GDM1 (cell line): ENCODE results near the gene GINS2.

ENCODE experiments used
- DNase-seq: peaks from one replicate; lab custom pipeline; 2025; lab: John Stamatoyannopoulos, UW

The GINS2 gene

DNA sequence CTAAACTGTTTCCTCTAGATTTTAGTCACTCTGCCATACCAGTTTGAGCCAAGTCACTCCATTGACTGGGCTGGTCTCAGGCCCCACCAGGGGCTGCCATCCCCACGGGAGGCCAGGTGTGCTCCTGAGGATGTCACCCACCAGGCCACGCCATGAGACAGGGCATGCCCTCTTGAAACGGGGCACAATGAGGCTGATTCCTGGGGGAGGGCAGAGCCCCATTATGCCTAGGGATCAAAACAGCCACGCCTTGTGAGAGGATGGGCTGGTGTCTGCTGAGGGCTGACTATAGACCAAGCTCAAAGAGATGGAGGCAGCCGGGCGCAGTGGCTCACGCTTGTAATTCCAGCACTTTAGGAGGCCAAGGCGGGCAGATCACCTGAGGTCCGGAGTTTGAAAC is 21.5 kb downstream of the GINS2 start:
- DNase-seq, result no peak

DNA sequence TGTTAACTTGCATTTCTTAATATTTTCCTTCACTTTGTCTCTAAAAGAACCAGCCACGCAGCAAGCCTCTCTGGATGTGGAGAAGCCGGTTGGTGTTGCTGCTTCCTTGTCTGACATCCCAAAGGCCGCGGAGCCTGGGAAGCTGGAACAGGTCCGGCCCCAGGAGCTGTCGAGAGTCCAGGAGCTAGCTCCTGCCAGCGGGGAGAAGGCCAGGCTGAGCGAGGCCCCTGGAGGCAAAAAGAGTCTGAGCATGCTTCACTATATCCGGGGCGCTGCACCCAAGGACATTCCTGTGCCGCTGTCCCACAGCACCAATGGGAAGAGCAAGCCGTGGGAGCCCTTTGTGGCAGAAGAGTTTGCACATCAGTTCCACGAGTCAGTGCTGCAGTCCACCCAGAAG is 22.8 kb downstream of the GINS2 start:
- DNase-seq, result no peak

DNA sequence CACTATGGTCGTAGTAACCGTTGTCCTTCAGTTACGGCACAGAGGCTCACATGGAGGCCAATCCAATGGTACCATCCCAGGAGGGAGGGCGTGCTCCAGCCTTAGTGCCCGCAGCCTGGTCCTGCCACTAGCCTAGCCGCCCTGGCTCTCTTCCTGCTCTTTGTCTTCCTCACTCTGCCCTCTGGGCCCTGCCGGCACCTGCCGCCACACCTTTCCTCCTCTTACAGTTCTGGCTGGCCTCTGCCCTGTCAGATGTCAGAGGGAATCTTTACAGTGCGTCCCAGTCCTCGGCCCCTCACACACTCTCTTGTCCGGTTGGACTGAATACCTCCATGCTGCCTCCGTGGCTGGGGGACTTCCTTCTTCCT is 23.4 kb downstream of the GINS2 start:
- DNase-seq, result no peak

DNA sequence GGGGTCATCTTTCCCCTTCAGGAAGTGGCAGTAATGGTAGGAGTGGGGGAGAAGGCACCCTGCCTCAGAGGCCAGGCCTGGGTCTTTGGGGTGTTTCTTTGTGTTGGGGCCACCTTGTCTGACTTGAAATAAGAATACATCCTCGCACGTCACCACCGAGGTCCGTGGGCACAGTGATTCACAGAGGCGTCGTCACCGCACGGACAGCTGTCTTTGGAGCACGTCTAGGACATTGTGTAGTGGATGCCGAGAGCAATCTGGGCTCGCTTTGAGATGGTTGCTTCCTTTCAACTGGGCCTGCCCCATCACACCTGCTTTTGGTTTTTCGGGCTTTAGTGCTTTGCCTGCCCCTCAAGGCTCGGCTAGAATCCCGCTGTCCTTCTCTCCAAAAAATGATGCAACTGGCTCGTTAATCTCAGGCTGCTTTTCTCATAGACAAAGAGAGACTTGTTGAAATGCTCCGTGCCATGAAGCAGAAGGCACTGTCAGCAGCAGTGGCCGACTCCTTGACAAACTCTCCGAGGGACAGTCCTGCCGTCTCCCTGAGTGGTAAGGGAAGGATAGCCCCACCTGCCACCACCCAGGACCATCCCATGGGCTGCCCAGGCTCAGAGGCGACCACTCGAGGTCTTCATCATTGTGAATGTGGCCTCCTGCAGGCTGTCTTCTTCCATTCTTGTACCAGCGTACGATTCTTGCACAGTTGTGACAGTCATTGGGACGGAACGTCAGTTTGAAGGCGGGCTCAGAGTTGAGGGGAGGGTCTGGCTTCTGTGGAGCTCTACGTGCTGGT is 24.0 kb downstream of the GINS2 start:
- no peak for DNase-seq

DNA sequence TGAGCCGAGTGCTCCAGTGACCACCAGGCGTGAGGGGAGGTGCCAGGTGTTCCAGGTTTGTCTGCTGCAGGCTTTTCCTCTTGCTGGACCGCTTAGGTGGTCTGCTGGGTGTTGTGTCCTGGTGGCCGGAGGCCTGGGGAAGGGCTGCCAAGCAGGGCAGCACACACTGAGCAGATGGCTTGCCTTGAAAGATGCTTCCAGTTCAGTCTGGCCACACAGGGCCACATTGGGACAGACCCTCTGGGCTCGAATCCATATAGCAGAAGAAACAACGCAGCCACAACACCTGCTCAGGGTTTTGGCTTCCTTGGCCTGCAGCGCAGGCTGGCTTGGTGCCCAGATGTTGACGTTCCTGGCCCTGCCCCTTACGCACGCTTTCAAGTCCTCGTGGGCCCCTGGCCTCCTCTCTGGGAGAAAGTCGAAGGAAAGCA is 24.8 kb downstream of the GINS2 start:
- DNase-seq, result no peak

DNA sequence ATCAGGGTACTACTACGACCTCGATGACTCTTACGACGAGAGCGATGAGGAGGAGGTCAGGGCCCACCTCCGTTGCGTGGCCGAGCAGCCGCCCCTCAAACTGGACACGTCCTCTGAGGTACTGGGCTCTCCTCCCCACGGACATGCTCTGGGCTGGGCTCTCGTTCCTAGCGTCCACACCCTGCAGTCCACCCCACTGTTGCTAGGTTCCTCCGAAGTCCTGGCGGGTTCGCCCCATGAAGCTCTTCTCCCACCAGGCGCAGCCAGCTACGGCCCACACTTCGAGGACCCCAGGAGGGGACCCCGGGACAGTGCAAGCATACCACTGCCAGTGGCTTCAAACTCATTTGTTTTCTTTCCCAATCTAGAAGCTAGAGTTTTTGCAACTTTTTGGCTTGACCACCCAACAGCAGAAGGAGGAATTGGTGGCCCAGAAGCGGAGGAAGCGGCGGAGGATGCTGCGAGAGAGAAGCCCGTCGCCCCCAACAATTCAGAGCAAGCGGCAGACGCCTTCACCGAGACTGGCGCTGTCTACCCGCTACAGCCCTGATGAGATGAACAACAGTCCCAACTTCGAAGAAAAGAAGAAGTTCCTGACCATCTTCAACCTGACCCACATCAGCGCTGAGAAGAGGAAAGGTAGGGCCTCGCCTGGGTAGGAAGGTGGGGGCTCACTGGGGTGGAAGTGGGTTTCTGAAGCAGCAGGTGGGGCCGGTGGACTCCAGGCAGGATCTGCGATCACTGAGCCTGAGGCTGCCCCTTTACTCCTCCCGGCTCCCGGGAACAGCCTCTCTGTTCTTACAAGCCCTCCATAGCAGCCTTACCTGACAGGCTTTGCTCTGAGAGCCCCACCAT is 25.6 kb downstream of the GINS2 start:
- no peak for DNase-seq

DNA sequence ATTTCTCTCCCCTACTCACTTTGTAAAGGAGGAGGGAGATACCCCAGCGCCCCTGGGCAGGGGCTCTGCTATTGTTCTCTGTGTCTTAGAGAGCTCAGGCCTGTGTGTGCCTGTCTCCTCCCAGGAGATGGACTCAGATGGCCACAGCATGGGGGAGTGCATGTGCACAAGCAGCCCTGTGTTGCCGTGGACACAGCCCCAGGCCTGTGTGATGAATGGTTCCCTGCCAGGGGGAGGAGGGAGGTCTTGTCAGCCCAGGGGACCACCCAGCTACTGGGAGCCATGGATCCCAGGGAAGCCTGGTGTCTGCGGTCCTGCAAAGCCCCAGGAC is 26.3 kb downstream of the GINS2 start:
- DNase-seq, result no peak

DNA sequence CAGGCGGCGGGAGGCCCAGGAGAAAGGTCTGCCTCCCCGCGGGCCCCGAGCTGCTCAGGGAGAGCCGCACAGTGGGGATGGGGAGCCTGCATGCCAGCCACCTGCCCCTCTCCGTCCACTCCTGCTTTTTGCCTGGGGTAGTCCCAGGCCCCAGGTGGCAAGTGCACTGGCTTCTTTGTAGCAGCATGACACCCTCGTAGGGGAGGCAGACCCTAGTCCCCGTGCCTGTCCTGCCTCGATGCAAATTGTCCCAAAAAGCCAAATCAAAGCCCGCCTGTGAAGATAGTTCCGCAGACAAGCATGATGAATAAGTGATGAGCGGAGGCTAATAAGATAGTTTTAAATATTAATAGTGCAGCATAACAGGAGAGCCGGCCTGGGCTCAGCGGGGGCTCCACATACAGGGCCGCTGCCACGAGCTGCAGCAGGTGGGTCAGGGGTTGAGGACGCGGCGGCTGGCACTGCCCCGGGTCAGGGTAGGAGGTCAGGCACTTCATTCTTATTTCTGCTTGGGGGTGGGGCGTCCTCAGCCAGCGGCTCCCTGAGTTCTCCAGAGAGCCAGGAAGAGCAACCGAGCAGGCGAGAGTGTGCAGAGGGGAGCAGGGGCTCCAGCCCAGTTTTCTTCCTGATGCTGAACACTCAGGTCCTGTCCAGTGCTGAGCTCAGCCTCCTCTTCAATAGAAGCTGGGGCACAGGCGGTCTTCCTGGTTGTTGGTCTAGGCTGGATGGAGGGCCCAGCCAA is 26.8 kb downstream of the GINS2 start:
- no peak for DNase-seq

DNA sequence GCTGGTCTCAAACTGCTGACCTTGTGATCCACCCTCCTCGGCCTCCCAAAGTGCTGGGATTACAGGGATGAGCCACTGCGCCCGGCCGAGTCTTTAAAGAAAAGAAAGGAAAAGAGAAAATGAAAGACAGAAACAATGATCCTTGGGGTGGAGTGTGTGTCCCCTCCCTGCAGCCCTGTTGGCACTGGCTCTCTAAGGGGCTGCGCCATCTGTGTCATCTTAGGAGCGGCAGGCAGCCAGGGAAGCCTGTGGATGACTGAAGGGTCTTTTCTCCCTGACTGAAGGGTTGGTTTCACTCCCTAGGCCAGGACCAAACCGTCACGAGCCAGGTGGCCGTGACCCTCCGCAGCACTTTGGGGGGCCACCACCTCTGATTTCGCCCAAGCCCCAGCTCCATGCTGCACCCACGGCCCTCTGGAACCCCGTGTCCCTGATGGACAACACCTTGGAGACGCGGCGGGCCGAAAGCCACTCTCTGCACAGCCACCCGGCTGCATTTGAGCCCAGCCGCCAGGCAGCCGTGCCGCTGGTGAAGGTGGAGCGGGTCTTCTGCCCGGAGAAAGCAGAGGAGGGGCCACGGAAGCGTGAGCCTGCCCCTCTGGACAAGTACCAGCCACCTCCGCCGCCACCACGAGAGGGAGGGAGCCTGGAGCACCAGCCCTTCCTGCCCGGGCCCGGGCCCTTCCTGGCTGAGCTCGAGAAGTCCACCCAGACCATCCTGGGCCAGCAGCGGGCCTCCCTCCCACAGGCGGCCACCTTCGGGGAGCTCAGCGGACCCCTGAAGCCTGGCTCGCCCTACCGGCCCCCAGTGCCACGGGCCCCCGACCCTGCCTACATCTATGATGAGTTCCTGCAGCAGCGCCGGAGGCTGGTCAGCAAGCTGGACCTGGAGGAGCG is 27.7 kb downstream of the GINS2 start:
- no peak for DNase-seq

DNA sequence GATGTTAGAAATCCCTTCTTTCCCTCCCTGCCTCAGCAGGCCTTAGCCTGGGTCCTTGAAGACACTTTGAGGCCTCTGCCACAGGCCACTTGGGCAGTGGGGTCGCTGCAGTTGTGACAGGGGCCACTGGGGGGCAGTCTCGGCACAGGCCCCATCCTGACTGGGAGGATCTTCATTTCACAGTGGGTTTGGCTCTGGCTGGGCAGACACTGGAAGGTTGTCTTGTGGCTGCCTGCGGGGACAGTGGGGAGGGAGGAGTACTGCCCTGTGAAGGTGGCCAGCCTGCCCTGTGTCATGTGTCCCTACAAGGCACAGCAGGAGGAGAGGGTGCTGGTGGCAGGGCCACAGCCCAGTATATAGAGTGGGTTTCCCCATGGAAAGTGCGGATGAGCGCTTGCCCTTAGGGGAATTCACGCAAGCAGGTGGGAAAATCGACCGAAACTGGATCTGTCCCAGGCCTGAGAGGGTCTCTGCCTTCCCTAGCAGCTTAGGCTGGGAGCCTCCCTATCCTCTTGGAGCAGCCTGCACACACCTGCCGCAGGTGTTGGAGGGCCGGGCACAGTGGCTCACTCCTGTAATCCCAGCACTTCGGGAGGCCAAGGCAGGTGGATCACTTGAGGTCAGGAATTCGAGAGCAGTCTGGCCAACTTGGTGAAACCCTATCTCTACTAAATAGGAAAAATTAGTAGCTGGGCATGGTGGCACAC is 28.8 kb downstream of the GINS2 start:
- no peak for DNase-seq

DNA sequence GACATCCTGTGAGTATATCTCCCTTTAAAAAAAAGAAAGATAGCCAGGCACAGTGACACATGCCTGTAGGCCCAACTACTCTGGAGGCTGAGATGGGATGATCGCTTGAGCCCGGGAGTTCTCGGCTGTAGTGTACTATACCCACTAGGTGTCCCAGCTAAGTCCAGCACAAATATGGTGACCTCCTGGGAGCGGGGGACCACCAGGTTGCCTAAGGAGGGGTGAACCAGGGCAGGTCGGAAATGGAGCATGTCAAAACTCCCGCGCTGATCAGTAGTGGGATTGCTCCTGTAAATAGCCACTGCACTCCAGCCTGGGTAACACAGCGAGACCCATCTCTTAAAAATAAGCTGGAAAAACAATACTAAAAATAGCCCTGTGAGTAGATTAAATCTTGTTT is 29.4 kb downstream of the GINS2 start:
- DNase-seq, result no peak

DNA sequence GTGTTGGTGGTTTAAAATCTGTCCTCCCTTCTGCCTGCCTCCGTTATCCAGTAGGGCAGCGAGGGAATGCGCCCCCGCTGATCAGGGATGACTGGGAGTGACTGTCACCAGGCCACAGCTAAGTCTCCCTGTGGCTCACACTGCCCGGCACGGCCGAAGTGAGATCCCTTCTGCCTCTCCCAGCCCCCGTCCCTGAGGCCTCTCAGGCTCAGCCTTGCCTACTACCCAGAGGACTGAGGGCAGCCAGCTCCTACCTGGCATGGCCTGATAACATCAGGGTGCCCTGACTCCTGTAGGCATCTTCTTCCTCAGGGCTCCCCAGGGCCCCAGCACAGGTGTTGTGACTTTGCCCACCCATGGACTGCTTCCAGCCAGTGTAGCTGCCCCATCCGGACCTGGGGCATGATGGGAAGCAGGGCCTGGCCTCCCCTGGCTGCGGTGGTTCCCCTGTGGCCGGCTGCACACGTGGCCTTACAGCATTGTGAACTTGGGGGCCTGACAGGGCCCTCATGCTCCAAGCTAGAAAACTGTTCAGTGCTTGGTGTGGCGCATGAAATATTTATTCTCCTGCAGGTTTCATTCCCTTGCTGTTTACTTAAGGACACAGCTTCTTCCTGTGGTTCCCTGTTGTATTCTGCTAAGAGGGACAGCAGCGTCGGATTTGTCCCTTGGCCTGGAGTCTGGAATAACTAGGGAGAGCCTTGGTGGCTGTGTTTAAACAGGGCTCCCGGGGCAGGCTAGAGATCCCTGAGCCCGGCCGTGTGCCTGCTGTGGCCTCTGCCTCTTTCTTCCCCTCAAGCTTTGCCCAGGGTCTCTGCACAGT is 30.0 kb downstream of the GINS2 start:
- DNase-seq, result no peak

DNA sequence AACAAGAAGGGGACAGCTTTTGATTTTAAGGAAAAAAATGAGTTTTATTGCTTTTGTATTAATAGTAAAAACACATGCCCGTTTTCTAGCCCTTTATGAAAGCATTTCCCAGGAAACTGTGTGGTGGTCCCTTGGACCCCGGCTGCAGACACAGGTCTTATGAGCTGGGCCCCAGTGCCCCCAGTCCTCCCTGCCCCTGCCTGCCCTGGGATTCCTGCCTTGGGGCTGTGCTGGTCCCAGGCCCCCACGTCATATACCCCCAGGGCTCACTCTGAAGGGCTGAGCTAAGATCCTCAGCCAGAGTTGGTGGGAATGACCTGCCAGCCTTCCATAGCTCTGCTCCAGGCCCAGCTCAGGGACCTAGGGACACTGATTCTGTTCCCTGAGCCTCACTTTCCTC is 30.8 kb downstream of the GINS2 start:
- no peak for DNase-seq

DNA sequence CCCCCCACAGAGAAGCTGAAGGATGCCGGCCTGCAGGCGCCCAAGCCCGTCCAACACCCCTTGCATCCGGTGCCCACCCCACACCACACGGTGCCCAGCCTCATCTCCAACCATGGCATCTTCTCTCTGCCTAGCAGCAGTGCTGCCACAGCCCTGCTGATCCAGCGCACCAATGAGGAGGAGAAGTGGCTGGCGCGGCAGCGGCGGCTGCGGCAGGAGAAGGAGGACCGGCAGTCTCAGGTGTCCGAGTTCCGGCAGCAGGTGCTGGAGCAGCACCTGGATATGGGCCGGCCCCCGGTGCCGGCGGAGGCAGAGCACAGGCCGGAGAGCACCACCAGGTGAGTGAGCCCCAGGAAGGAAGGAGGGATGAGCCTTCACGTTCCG is 31.5 kb downstream of the GINS2 start:
- DNase-seq, result no peak

DNA sequence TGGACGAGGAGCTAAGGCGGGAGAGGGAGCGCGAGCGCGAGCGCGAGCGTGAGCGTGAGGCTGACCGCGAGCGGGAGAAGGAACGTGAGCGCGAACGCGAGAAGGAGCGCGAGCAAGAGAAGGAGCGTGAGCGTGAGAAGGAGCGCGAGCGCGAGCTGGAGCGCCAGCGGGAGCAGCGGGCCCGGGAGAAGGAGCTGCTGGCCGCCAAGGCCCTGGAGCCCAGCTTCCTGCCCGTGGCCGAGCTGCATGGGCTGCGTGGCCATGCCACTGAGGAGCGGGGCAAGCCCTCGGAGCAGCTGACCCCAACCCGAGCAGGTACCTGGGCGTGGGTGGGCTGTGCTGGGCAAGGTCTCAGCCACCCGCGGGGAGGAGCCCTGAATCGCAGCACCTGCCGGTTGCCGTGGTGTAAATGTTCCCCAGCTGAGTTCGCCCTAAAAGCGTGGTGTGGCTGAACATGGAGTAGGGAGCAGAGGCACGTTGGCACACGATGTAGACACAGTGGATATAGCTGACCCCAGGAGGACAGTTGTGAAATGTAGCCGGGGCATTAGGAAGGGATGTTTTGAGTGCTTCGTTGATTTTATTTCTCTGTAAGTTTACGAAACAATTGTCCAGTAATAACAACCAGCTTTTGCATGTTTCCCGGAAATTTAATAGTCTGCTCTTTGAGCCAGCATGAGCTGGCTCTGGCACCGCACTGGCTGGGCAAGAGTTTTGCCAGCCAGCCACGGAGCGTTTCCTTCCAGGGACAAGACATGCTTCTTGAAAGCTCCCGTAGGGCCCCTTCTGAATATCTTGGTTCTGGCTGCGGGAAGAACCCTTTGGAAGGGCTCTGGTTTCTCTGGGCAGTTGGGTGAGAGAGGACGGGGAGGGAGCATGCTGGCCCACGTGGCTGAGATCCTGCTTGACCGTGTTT is 32.1 kb downstream of the GINS2 start:
- no peak for DNase-seq

DNA sequence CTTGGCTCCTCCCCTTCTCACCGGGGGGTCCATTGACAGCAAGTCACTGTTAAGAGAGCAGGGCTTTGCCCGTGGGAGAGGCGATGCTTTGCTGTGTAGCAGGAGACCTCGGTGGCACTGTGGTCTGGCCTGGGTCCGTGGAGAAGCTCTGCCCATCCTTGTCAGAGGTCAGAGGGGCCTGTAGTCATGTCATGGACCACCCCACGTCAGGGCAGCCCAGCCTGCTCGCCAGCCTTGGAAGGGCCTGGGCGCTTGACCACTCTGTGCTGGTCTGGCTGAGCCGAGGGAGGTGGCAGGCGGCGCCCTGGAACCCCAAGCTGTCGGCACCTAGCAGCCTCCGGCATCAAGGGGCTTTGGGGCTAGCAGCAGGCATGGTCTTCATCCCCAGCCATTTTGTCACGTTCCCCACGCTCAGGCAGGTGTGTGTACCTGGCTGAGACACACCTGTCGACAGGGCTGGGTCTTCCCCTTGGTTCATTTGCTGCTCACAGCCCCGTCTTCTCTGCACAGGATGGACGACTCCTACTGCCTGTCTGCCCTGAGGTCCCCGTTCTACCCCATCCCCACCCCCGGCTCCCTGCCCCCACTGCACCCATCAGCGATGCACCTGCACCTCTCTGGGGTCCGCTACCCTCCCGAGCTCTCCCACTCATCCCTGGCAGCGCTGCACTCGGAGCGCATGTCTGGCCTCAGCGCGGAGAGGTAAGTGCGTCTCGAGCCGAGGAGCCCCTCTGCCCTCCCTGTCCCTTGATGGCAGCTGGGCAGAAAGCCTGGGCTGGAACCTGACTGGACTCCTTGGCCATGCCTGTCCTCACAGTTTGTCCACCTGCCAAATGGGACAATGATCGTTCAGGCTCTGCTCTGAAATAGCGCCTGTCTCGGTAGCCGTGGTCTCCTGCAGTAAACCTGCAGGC is 33.3 kb downstream of the GINS2 start:
- DNase-seq, result no peak

DNA sequence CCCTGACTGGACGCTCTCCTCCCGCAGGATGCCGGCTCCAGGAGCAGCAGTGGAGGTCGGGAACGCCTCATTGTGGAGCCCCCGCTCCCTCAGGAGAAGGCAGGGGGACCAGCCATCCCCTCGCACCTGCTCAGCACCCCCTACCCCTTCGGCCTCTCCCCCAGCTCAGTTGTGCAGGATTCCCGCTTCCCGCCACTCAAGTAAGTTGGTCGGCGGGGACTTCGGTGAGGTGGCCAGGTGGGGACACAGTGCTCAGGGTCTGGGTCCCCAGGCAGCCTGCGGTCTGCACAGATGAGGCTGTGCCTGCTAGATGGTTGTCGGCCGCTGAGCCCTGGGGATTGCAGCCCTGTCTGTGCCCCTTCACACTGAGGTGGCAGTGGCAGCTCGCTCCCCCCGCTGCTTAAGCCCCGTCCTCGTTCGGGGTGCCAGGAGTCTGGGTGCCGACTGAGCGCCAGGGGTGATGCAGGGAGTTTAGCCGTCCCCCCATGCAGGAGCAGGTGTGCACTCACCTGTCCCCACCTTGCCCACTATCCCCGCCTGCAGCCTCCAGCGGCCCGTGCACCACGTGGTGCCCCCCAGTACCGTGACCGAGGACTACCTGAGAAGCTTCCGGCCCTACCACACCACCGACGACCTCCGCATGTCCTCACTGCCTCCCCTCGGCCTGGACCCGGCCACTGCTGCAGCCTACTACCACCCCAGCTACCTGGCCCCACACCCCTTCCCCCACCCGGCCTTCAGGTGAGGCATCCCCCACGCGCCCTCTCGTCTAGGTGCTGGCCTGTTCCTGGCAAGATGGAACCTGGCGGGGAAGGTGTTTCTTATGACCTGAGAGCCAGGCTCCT is 34.3 kb downstream of the GINS2 start:
- DNase-seq, result no peak
